Panc1 (cell line): ENCODE data around the gene CACNA2D3. TPM values are rescaled to one million over a fixed set of nuclear protein-coding genes. Genes with fewer than 3 reads are reported as not detected.

Experiments
- ATAC-seq: fragments of 200-7000 bp; cut with Tn5 transposase; 2 replicates; pipeline ENCODE4 v1.9.1; 2020; ENCODE audit warnings: mild to moderate bottlenecking, moderate library complexity
- BruUV-seq: library from RNA; stranded (reverse); fragments of 400-500 nt; replicated peaks from 2 replicates; lab custom pipeline; 2021; lab: Mats Ljungman, UMichigan
- CTCF ChIA-PET: fragments of 300-600 bp; sonication (Branson Sonifier 250); formaldehyde crosslinking; loops from one replicate; lab custom pipeline; 2022; ENCODE audit warnings: antibody characterized with exemption; lab: Charles Lee
- POLR2A ChIA-PET: fragments of 300-600 bp; sonication (Branson Sonifier 250); formaldehyde crosslinking; loops from one replicate; lab custom pipeline; 2022; ENCODE audit warnings: antibody characterized with exemption; lab: Charles Lee
- DNase-seq: peaks from one replicate; pipeline ENCODE4 v3.0.0-alpha.2; 2010; ENCODE audit warnings: low read depth, low spot score
- H3K27ac ChIP-seq: 2 replicates; pipeline ENCODE4 v1.5.1; 2011; ENCODE audit warnings: mild to moderate bottlenecking, low read length, inconsistent platforms
- H3K27me3 ChIP-seq: fragments of 200-500 bp; sonication (Bioruptor generic); 2 replicates; pipeline ENCODE4 v1.6.0; 2014; ENCODE audit warnings: low read length, inconsistent platforms; ENCODE audit not compliant: control insufficient read depth, insufficient read depth
- H3K36me3 ChIP-seq: fragments of 200-500 bp; sonication (Bioruptor generic); 2 replicates; pipeline ENCODE4 v1.5.1; 2014; ENCODE audit warnings: inconsistent platforms, mild to moderate bottlenecking, low read length, moderate library complexity; ENCODE audit not compliant: control insufficient read depth, insufficient read depth
- H3K4me1 ChIP-seq: 2 replicates; pipeline ENCODE4 v1.5.1; 2011; ENCODE audit warnings: inconsistent platforms, mild to moderate bottlenecking, low read length, moderate library complexity; ENCODE audit not compliant: control insufficient read depth, insufficient read depth
- H3K4me3 ChIP-seq, 2 experiments: 2 replicates each; pipeline ENCODE4 v1.5.1; 2011 to 2012; ENCODE audit warnings: low read depth in 2 of 2, low read length in 2 of 2, mild to moderate bottlenecking in 2 of 2, inconsistent platforms in 1 of 2, moderate library complexity in 1 of 2
- H3K9me3 ChIP-seq: fragments of 200-500 bp; sonication (Bioruptor generic); 2 replicates; pipeline ENCODE4 v1.5.1; 2014; ENCODE audit warnings: low read depth, mild to moderate bottlenecking, inconsistent platforms, low read length, moderate library complexity; ENCODE audit not compliant: control insufficient read depth, insufficient read depth
- CTCF ChIP-seq: fragments of 450-650 bp; IDR thresholded peaks from 2 replicates; pipeline ENCODE4 v1.5.1; 2017; ENCODE audit warnings: mild to moderate bottlenecking
- POLR2AphosphoS5 ChIP-seq: IDR thresholded peaks from 2 replicates; pipeline ENCODE4 v1.6.1; 2012; ENCODE audit warnings: mild to moderate bottlenecking, low read depth, low read length, moderate library complexity
- REST ChIP-seq, 2 experiments: IDR thresholded peaks; 2 replicates each; pipeline ENCODE4 v1.6.1; 2011 to 2012; ENCODE audit warnings: low read depth in 2 of 2, control low read depth in 1 of 2, low read length in 1 of 2, mild to moderate bottlenecking in 1 of 2, moderate library complexity in 1 of 2; ENCODE audit not compliant: insufficient read depth in 1 of 2
- SIN3A ChIP-seq: IDR thresholded peaks from 2 replicates; pipeline ENCODE4 v1.6.1; 2012; ENCODE audit warnings: low read depth, mild to moderate bottlenecking, low read length, moderate library complexity, borderline replicate concordance; ENCODE audit not compliant: insufficient read depth
- TCF7L2 ChIP-seq: IDR thresholded peaks from 2 replicates; pipeline ENCODE4 v1.6.1; 2011; ENCODE audit warnings: mild to moderate bottlenecking, low read depth, low read length, inconsistent platforms
- in situ Hi-C: cut with HindIII; loops from 2 replicates; pipeline ENCODE4 v1.10.0; 2016; ENCODE audit warnings: low sequenced_read_pairs, low pct_unique_long_range_greater_than_20kb
- intact Hi-C: fragments of 100-400 bp; cut with micrococcal nuclease; formaldehyde crosslinking; loops from one replicate; pipeline ENCODE4 v1.10.0; 2022; ENCODE audit not compliant: unreplicated experiment
- total RNA-seq: library from RNA; stranded (reverse); gene quantifications from one replicate; pipeline ENCODE4 v1.2.1, GENCODE V29; 2021; ENCODE audit not compliant: unreplicated experiment

CACNA2D3 gene
- total RNA-seq, 1 experiment from 2014 or later: 0.41 TPM

DNA sequence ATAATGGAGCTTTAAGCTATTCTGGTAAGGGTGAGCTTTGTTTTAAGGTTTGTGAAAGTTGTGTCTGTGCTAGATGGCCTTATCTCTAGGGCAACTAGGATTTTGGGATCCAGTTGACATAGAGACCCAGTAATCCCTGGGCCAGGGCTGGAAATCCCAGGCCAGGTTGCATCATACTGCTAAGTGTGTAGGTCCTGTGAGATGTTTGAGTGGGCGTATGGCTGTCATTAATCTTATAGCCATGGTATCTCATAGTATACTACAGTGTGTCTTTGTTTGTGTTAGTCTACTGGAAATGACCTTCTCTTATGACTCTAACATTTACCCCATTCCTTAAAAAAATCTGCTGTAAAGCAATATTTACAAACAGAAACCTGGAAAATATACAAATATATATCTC is 151.4 kb downstream of the CACNA2D3 start:
- ChIA-PET POLR2A (no interaction called here), CTCF (no interaction called here)
- Histone ChIP-seq H3K9me3 (no peaks in the 10 kb centered on the region), H3K4me1 (no peaks in the 10 kb centered on the region), H3K27me3 (no peaks in the 10 kb centered on the region), H3K27ac (no peak overlapping the region), H3K36me3 (no peaks in the 10 kb centered on the region), H3K4me3 (no peak overlapping the region)
- in situ Hi-C loops: no loop called here
- no TSS peak for BruUV-seq
- intact Hi-C loops: no loop called here
- ATAC-seq (no peak), DNase-seq (no peak)
- TF ChIP-seq CTCF (no peak), SIN3A (no peak), TCF7L2 (no peak), REST (IDR thresholded peaks at IDR 0.05; ENCODE audit: insufficient read depth in 1 of 2, low read depth in 2 of 2, low read length in 1 of 2) (no peak), POLR2AphosphoS5 (no peak)

DNA sequence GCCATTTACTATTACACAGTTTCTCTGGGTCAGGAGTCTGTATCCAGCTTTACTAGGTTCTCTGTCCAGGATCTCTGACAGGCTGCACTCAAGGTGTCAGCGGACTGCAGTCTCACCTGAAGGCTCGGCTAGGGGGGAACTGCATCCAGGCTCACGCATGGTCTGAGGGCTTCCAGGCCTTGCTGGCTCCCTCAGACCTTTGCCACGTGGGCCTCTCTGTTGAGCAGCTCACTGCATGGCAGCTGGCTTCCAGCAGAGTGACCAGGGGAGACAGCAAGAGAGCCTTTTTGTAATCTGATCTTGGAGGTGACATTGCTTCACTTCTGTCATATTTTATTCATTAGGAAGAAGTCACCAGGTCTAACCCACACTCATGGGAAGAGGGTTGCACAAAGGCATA is 152.3 kb downstream of the CACNA2D3 start:
- ChIA-PET CTCF (no interaction called here), POLR2A (no interaction called here)
- ATAC-seq (no peak), DNase-seq (no peak)
- H3K4me3 ChIP-seq: no peak overlapping the region
- no peaks in the 10 kb centered on the region for H3K9me3 ChIP-seq
- no peaks in the 10 kb centered on the region for H3K27me3 ChIP-seq
- intact Hi-C loops (no loop called here), in situ Hi-C loops (no loop called here)
- no peak overlapping the region for H3K27ac ChIP-seq
- no TSS peak for BruUV-seq
- TF ChIP-seq CTCF (no peak), POLR2AphosphoS5 (no peak), REST (IDR thresholded peaks at IDR 0.05; ENCODE audit: insufficient read depth in 1 of 2, low read depth in 2 of 2, low read length in 1 of 2) (no peak), TCF7L2 (no peak), SIN3A (no peak)
- H3K36me3 ChIP-seq: no peaks in the 10 kb centered on the region
- no peaks in the 10 kb centered on the region for H3K4me1 ChIP-seq
